K562 (cell line): ENCODE data around the gene MLC1. TPM values are rescaled to one million over a fixed set of nuclear protein-coding genes. Genes with fewer than 3 reads are reported as not detected.
A peak's percentile ranks its signal among the peaks of the same experiment; 100 is the strongest.

Experiments used
- ARHGAP35 ChIP-seq: fragments of 450-650 bp; IDR thresholded peaks from 2 replicates; pipeline ENCODE4 v1.6.1; 2018; ENCODE audit not compliant: partially characterized antibody
- BHLHE40 ChIP-seq: IDR thresholded peaks from 2 replicates; pipeline ENCODE4 v1.6.1; 2011; ENCODE audit warnings: low read length, improper control_type of control experiment
- CC2D1A ChIP-seq: fragments of 450-650 bp; IDR thresholded peaks from 2 replicates; pipeline ENCODE4 v1.6.1; 2017; ENCODE audit warnings: mild to moderate bottlenecking
- CREBBP ChIP-seq: IDR thresholded peaks from one replicate; pipeline ENCODE4 v1.6.1; 2012; ENCODE audit warnings: low read depth, mild to moderate bottlenecking, control low read depth, inconsistent platforms, low read length
- GABPA ChIP-seq: fragments of 200-800 bp; sonication (Bioruptor generic); conservative IDR thresholded peaks from 2 replicates; pipeline ENCODE4 v1.6.1; 2016; ENCODE audit warnings: low read depth, missing genetic modification characterization, missing compliant biosample characterization
- HNRNPUL1 ChIP-seq: fragments of 200-400 bp; formaldehyde crosslinking; IDR thresholded peaks from 2 replicates; pipeline ENCODE4 v1.6.1; 2017; ENCODE audit warnings: low read length
- ILF3 ChIP-seq: fragments of 450-650 bp; IDR thresholded peaks from 2 replicates; pipeline ENCODE4 v1.6.1; 2018; ENCODE audit warnings: antibody characterized with exemption, mild to moderate bottlenecking, moderate library complexity, borderline replicate concordance
- MCM5 ChIP-seq: fragments of 450-650 bp; IDR thresholded peaks from 2 replicates; pipeline ENCODE4 v1.6.1; 2016; ENCODE audit warnings: low read depth
- NKRF ChIP-seq: fragments of 450-650 bp; IDR thresholded peaks from 2 replicates; pipeline ENCODE4 v1.6.1; 2016; ENCODE audit warnings: borderline replicate concordance
- PBX2 ChIP-seq, 2 experiments: IDR thresholded peaks in 1 of 2; conservative IDR thresholded peaks in 1 of 2; 2 replicates each; pipeline ENCODE4 v1.6.1; 2016; ENCODE audit warnings: low read depth in 2 of 2, mild to moderate bottlenecking in 1 of 2, missing compliant biosample characterization in 1 of 2, missing genetic modification characterization in 1 of 2, moderate library complexity in 1 of 2
- RBM15 ChIP-seq: fragments of 200-400 bp; formaldehyde crosslinking; IDR thresholded peaks from 2 replicates; pipeline ENCODE4 v1.6.1; 2018; ENCODE audit warnings: mild to moderate bottlenecking, low read length, moderate library complexity; ENCODE audit not compliant: insufficient read depth
- SAFB ChIP-seq: fragments of 200-400 bp; formaldehyde crosslinking; IDR thresholded peaks from 2 replicates; pipeline ENCODE4 v1.6.1; 2017; ENCODE audit warnings: low read depth, low read length, borderline replicate concordance
- TCF15 ChIP-seq: fragments of 250-450 bp; sonication (Bioruptor Pico); IDR thresholded peaks from 2 replicates; pipeline ENCODE4 v1.8.0; 2022; ENCODE audit warnings: moderate library complexity, mild to moderate bottlenecking, inconsistent platforms
- ZNF655 ChIP-seq: fragments of 250-450 bp; sonication (Bioruptor Pico); IDR thresholded peaks from 2 replicates; pipeline ENCODE4 v1.5.0; 2021
- ZNF695 ChIP-seq: fragments of 450-650 bp; formaldehyde crosslinking; IDR thresholded peaks from 2 replicates; pipeline ENCODE4 v1.4.0; 2020; ENCODE audit warnings: mild to moderate bottlenecking, moderate library complexity
- ZNF778 ChIP-seq: fragments of 450-650 bp; formaldehyde crosslinking; IDR thresholded peaks from 2 replicates; pipeline ENCODE4 v1.4.0; 2020; ENCODE audit warnings: mild to moderate bottlenecking, moderate library complexity
- polyA plus RNA-seq, 8 experiments: library from polyadenylated mRNA; depleted of rRNA in 4 of 8; stranded (reverse) in 5 of 8; unstranded in 3 of 8; fragments of >200 nt; fragmentation: Nextera tagmentation in 2 of 8; fragmentation: Illumina TruSeq in 1 of 8; extraction: Ambion mirVana in 2 of 8; extraction: Trizol in 1 of 8; gene quantifications; 2 replicates each; pipeline versions ENCODE4 v1.2.1 to v1.2.3, GENCODE V29; 2011 to 2014; ENCODE audit warnings: inconsistent platforms in 1 of 8, missing spikeins in 1 of 8
- total RNA-seq, 7 experiments: library from RNA; depleted of rRNA in 6 of 7; stranded (reverse); fragments of >200 nt in 6 of 7; fragmentation: Illumina TruSeq in 2 of 7; extraction: Trizol in 2 of 7; gene quantifications; 2 replicates each; pipeline versions ENCODE4 v1.2.1 to v1.2.3, GENCODE V29; 2011 to 2021; ENCODE audit warnings: low replicate concordance in 1 of 7
- TF ChIP-seq, protein P1 (sequence below): fragments of 250-450 bp; sonication (Bioruptor Pico); IDR thresholded peaks from 2 replicates; pipeline ENCODE4 v1.4.0; 2020; ENCODE audit warnings: borderline replicate concordance
- TF ChIP-seq, protein P2 (sequence below): fragments of 250-450 bp; sonication (Bioruptor Pico); IDR thresholded peaks from 2 replicates; pipeline ENCODE4 v1.5.0; 2020; ENCODE audit warnings: mild to moderate bottlenecking

The MLC1 gene
- total and polyA plus RNA-seq, 9 of the 15 experiments (the other 6 are each of a cell fraction or from before 2014, with no cell fraction given) = 0.06 to 0.98 (median 0.39) TPM

GRCh38 chr22:50118557-50119168, 33.4 kb upstream of the MLC1 start (continued):
- TF ChIP-seq PBX2 (CRISPR knock-in tag; IDR thresholded peaks at IDR 0.05; ENCODE audit: low read depth) = no peak
- TF ChIP-seq PBX2 (tag; conservative IDR thresholded peaks at IDR 0.05; ENCODE audit: low read depth) = peak; percentile 61
- no peak for TF ChIP-seq TCF15 (CRISPR knock-in tag)
- TF ChIP-seq CREBBP = no peak
- no peak for TF ChIP-seq NKRF
- TF ChIP-seq ILF3 = no peak
- no peak for TF ChIP-seq ARHGAP35
- no peak for TF ChIP-seq RBM15
- no peak for TF ChIP-seq HNRNPUL1
- no peak; the same call in 1 of the 2 replicates for TF ChIP-seq GABPA (tag)
- TF ChIP-seq CC2D1A = no peak
- no peak for TF ChIP-seq ZNF778 (CRISPR knock-in tag)
- TF ChIP-seq ZNF655 (CRISPR knock-in tag) = no peak
- TF ChIP-seq, protein P1, sequence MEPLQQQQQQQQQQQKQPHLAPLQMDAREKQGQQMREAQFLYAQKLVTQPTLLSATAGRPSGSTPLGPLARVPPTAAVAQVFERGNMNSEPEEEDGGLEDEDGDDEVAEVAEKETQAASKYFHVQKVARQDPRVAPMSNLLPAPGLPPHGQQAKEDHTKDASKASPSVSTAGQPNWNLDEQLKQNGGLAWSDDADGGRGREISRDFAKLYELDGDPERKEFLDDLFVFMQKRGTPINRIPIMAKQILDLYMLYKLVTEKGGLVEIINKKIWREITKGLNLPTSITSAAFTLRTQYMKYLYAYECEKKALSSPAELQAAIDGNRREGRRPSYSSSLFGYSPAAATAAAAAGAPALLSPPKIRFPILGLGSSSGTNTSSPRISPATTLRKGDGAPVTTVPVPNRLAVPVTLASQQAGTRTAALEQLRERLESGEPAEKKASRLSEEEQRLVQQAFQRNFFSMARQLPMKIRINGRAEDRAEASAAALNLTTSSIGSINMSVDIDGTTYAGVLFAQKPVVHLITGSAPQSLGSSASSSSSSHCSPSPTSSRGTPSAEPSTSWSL (CRISPR knock-in tag) = no peak
- TF ChIP-seq, protein P2, sequence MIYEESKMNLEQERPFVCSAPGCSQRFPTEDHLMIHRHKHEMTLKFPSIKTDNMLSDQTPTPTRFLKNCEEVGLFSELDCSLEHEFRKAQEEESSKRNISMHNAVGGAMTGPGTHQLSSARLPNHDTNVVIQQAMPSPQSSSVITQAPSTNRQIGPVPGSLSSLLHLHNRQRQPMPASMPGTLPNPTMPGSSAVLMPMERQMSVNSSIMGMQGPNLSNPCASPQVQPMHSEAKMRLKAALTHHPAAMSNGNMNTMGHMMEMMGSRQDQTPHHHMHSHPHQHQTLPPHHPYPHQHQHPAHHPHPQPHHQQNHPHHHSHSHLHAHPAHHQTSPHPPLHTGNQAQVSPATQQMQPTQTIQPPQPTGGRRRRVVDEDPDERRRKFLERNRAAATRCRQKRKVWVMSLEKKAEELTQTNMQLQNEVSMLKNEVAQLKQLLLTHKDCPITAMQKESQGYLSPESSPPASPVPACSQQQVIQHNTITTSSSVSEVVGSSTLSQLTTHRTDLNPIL (CRISPR knock-in tag) = no peak
- no peak for TF ChIP-seq ZNF695 (CRISPR knock-in tag)
- no peak for TF ChIP-seq SAFB
- peak; percentile 23; the same call in 1 of the 2 replicates for TF ChIP-seq BHLHE40
- no peak for TF ChIP-seq MCM5
